GM21825 (cell line): ENCODE data around the gene IL21R.

Source experiments
- ATAC-seq: cut with Tn5 transposase; IDR thresholded peaks from one replicate; pipeline ENCODE4 v1.9.1; 2021; ENCODE audit warnings: mild to moderate bottlenecking, moderate library complexity; ENCODE audit not compliant: unreplicated experiment

Gene IL21R

GRCh38 chr16:27482397-27483087 lies 80.6 kb downstream of the IL21R start:
- no peak for ATAC-seq

- no peak for ATAC-seq
Observed at GRCh38 chr16:27483088-27483437, 81.1 kb downstream of the IL21R start.

- ATAC-seq = no peak
Observed at GRCh38 chr16:27483624-27484023, 81.7 kb downstream of the IL21R start.

- no peak for ATAC-seq
Observed at GRCh38 chr16:27485126-27485525, 83.2 kb downstream of the IL21R start.

GRCh38 chr16:27485811-27486210 lies 83.8 kb downstream of the IL21R start:
- no peak for ATAC-seq

GRCh38 chr16:27486344-27486743 lies 84.4 kb downstream of the IL21R start:
- ATAC-seq = no peak

GRCh38 chr16:27486760-27487159 lies 84.8 kb downstream of the IL21R start:
- ATAC-seq = no peak

- no peak for ATAC-seq
Observed at GRCh38 chr16:27489421-27489820, 87.4 kb downstream of the IL21R start.

GRCh38 chr16:27489906-27490305 lies 87.9 kb downstream of the IL21R start:
- no peak for ATAC-seq

GRCh38 chr16:27491894-27492587 lies 90.1 kb downstream of the IL21R start:
- no peak for ATAC-seq

GRCh38 chr16:27492588-27492979 lies 90.6 kb downstream of the IL21R start:
- ATAC-seq = no peak

GRCh38 chr16:27495191-27495590 lies 93.2 kb downstream of the IL21R start:
- ATAC-seq = no peak

- ATAC-seq = no peak
Observed at GRCh38 chr16:27498031-27498825, 96.3 kb downstream of the IL21R start.

- no peak for ATAC-seq
Observed at GRCh38 chr16:27498916-27499658, 97.1 kb downstream of the IL21R start.

GRCh38 chr16:27499659-27500055 lies 97.7 kb downstream of the IL21R start:
- ATAC-seq = no peak

- no peak for ATAC-seq
Observed at GRCh38 chr16:27500801-27501200, 98.8 kb downstream of the IL21R start.
